ENCODE results near the gene PCDHB11. TPM values are rescaled to one million over a fixed set of nuclear protein-coding genes. Genes with fewer than 3 reads are reported as not detected.

Gene PCDHB11
- total and polyA plus RNA-seq, 2 experiments from 2014 or later, result 0.19 to 1.3 TPM

GRCh38 chr5:141172381-141173204 is 26.8 kb upstream of the PCDHB11 start, which contains the start of gene PCDHB7:
TSS of gene PCDHB7 (plus strand) at chr5:141172644. CDS start at chr5:141172836, 192 bp downstream.
- no peaks in the 10 kb centered on the region for H3K79me2 ChIP-seq (replicated peaks; ENCODE audit: insufficient read depth)
- DNase-seq (ENCODE audit: low spot score), result peak; percentile 85
- H4K20me1 ChIP-seq (replicated peaks; ENCODE audit: insufficient read depth), result no peaks in the 10 kb centered on the region
- Mint-ChIP-seq H3K9me3 (peaks cover 19% of the 10 kb centered on the region), H3K4me3 (no peak within 1 kb of the TSS), H3K27ac (no peak within 1 kb of the TSS), H3K4me1 (no peaks in the 10 kb centered on the region; the same call in 2 of the 3 replicates), H3K27me3 (ENCODE audit: insufficient read depth, low read depth, poor library complexity) (peaks cover 3% of the 10 kb centered on the region), H3K36me3 (ENCODE audit: low read depth) (peaks cover 8% of the 10 kb centered on the region)
- TF ChIP-seq ZNF462 (CRISPR knock-in tag; IDR thresholded peaks at IDR 0.05), result no peak
- TF ChIP-seq CTCF (conservative IDR thresholded peaks at IDR 0.05; ENCODE audit: low read depth in 2 of 2), result peak; percentile 77 to 98
- no peak for ATAC-seq
- no peak within 1 kb of the TSS for H2AFZ ChIP-seq
- H3K27me3 ChIP-seq (ENCODE audit: insufficient read depth), result no peaks in the 10 kb centered on the region
- no peaks in the 10 kb centered on the region for H3K9me2 ChIP-seq (ENCODE audit: insufficient read depth)
- H3K36me3 ChIP-seq (ENCODE audit: insufficient read depth), result no peaks in the 10 kb centered on the region
- H3K4me1 ChIP-seq (ENCODE audit: insufficient read depth), result no peaks in the 10 kb centered on the region
- no peak within 1 kb of the TSS for H3K4me2 ChIP-seq
- no peak within 1 kb of the TSS for H3K27ac ChIP-seq (ENCODE audit: low read depth)
- H3F3A ChIP-seq (replicated peaks; ENCODE audit: low read depth), result no peaks in the 10 kb centered on the region
- H3K4me3 ChIP-seq, result no peak within 1 kb of the TSS
